ENCODE measurements around the gene KRT33A. TPM values are rescaled to one million over a fixed set of nuclear protein-coding genes. Genes with fewer than 3 reads are reported as not detected.

The KRT33A gene
- total and polyA plus RNA-seq, 7 donors, result not detected

DNA sequence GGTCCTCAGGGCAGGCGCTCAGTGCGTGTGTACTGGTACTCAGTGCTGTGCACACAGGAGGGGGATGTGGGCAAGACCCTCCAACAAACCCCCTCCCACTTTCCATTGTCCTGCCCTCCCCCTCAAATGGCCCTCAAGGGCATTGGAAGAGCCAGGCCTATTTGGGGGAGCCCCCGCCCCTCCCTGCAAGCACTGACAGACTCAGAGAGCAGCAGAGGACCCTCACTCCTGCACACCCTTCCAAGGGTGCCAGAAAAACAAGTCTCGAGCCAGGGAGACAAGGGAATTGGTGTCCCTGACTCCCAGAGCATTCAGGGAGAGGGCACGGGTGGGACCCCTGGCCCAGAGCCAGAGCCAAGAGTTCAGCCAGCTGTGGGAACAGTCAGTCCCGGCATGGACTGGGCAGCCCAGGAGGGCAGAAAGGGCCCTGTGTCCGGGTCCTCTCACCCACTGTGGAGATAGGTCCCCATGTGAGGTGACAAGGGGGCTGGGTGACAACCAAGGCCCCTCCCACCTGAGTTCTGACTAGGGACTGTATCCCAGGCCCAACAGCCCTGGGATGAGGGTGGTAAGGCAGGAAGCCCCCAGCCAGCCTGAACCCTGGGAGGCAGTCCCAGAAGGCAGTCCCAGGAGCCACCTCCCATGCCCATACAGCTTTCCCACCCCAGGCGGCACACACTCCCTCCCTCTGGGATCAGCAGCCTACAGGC lies 23.1 kb downstream of the KRT33A start:
- H3K4me3 ChIP-seq, result no peak overlapping the region
- H3K27ac ChIP-seq, result no peak overlapping the region
- H3K27me3 ChIP-seq, result no peaks in the 10 kb centered on the region
- H3K36me3 ChIP-seq, result no peaks in the 10 kb centered on the region
- intact Hi-C loops (cut with DNase I), result loop anchor here (5.0 kb wide), 1 partner anchor 420 kb away; no protein-coding TSS in a partner anchor
- no peak for DNase-seq
- TF ChIP-seq, protein P1, sequence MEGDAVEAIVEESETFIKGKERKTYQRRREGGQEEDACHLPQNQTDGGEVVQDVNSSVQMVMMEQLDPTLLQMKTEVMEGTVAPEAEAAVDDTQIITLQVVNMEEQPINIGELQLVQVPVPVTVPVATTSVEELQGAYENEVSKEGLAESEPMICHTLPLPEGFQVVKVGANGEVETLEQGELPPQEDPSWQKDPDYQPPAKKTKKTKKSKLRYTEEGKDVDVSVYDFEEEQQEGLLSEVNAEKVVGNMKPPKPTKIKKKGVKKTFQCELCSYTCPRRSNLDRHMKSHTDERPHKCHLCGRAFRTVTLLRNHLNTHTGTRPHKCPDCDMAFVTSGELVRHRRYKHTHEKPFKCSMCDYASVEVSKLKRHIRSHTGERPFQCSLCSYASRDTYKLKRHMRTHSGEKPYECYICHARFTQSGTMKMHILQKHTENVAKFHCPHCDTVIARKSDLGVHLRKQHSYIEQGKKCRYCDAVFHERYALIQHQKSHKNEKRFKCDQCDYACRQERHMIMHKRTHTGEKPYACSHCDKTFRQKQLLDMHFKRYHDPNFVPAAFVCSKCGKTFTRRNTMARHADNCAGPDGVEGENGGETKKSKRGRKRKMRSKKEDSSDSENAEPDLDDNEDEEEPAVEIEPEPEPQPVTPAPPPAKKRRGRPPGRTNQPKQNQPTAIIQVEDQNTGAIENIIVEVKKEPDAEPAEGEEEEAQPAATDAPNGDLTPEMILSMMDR (IDR thresholded peaks at IDR 0.05), result no peak
- TF ChIP-seq EP300 (IDR thresholded peaks at IDR 0.05) (no peak), POLR2A (IDR thresholded peaks at IDR 0.05) (no peak), POLR2AphosphoS5 (IDR thresholded peaks at IDR 0.05) (no peak)
- H3K4me1 ChIP-seq, result no peaks in the 10 kb centered on the region
- no peaks in the 10 kb centered on the region for H3K9me3 ChIP-seq
- WGBS, 2 donors, result 68 to 85% methylated on average over 8 of the region's 8 CpGs

DNA sequence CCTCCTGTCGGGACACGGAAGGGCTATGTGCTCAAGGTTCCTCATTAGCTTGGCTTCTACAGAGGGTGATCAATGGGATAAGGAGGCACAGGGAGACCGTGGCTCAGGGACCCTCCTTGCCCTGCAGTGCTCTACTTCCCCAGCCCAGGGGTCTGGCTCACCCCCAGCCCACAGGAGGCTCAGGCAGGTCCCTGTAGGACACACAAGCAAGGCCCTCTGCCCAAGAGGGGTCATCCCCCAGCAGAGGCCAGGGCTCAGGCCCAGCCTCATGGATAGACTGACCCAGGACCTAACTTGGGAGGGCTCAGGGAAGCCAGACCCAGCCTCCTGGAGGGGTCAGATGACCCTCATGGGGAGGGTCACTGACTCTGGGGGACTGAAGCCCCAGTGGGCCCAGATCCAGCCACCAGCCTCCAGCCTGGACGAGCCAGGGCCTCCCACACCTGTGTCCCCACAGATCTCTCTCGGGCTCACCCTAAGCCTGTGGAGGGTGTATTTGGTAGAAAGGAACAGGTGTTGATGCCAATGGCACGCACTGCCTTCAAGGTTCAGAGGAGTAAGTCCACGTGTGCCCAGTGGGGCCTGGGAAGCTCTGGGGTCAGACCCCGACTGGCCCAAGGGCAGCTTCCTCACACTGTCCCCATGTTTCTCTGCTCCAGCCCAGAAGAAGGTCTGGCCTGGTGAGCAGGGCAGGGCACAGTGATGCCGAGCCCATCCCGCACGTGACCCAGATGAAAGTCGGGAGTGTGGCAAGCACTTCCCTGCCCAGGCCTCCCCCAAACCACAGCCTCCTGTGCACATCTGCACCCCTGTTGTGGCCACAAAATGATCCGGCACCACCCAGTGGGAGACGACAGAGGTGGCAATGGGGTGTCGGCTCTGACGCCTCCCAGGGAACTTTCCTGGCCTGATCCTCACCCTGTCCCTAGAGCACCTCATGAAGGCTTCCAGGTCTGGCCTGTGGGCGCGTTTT lies 24.2 kb downstream of the KRT33A start:
- Histone ChIP-seq H3K36me3 (no peaks in the 10 kb centered on the region), H3K27me3 (no peaks in the 10 kb centered on the region), H3K27ac (no peak overlapping the region), H3K9me3 (no peaks in the 10 kb centered on the region), H3K4me1 (no peaks in the 10 kb centered on the region), H3K4me3 (no peak overlapping the region)
- 81 to 82% methylated on average over 18 of the region's 18 CpGs for WGBS, 2 donors
- TF ChIP-seq POLR2AphosphoS5 (IDR thresholded peaks at IDR 0.05) (no peak), EP300 (IDR thresholded peaks at IDR 0.05) (no peak), POLR2A (IDR thresholded peaks at IDR 0.05) (no peak)
- TF ChIP-seq, protein P1 (IDR thresholded peaks at IDR 0.05), result no peak
- no peak for DNase-seq
- intact Hi-C loops (cut with DNase I), result loop anchor here (5.0 kb wide), 1 partner anchor 419 kb away; no protein-coding TSS in a partner anchor

DNA sequence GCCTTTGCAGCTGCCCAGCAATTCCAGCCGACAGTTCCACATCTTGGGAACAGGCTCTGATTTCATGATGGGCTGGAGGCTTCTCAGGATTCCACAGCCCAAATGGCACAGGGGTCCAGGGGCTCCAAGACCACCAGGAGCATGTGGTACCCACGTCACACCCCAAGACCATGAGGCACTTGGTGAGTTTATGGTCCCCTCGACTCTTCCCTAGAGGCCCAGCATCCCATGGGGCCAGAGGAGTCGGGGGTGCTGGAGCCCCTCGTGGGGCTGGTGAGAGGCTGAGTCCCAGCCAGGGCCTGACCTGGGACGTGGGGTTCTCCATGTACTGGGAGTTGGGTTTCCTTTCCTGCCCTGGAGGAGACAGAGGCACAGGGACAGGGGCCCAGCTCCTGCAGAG lies 25.0 kb downstream of the KRT33A start:
- H3K4me3 ChIP-seq, result no peak overlapping the region
- TF ChIP-seq POLR2A (IDR thresholded peaks at IDR 0.05) (no peak), EP300 (IDR thresholded peaks at IDR 0.05) (no peak), POLR2AphosphoS5 (IDR thresholded peaks at IDR 0.05) (no peak)
- TF ChIP-seq, protein P1 (IDR thresholded peaks at IDR 0.05), result no peak
- H3K4me1 ChIP-seq, result no peaks in the 10 kb centered on the region
- WGBS, 2 donors, result 86 to 87% methylated on average over 6 of the region's 6 CpGs
- no peaks in the 10 kb centered on the region for H3K9me3 ChIP-seq
- no peak for DNase-seq
- H3K27me3 ChIP-seq, result no peaks in the 10 kb centered on the region
- no peaks in the 10 kb centered on the region for H3K36me3 ChIP-seq
- H3K27ac ChIP-seq, result no peak overlapping the region
- intact Hi-C loops (cut with DNase I), result loop anchor here (5.0 kb wide), 1 partner anchor 418 kb away; no protein-coding TSS in a partner anchor

DNA sequence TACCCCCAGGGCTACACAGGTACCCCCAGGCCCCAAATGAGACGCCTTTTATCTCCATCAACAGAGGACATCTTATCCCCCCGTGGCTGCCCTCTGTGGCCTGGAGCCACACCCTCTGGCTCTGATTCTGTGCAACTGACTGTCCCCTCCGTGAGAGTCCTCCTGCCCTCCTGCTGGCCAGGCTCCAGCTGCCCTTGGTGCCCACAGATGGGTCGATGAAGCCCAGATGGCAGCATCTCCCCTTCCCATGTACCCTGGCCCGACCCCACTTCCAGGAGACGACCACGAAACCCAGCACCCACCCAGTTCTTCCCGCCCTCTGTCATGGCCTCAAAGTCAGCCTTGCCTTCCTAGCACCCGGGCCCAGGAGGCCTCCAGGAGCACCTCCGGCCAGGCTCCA lies 25.5 kb downstream of the KRT33A start:
- Histone ChIP-seq H3K4me1 (no peaks in the 10 kb centered on the region), H3K27ac (no peak overlapping the region), H3K27me3 (no peaks in the 10 kb centered on the region), H3K36me3 (no peaks in the 10 kb centered on the region), H3K9me3 (no peaks in the 10 kb centered on the region), H3K4me3 (no peak overlapping the region)
- TF ChIP-seq POLR2A (IDR thresholded peaks at IDR 0.05) (no peak), POLR2AphosphoS5 (IDR thresholded peaks at IDR 0.05) (no peak), EP300 (IDR thresholded peaks at IDR 0.05) (no peak)
- TF ChIP-seq, protein P1 (IDR thresholded peaks at IDR 0.05), result no peak
- 76 to 89% methylated on average over 10 of the region's 10 CpGs for WGBS, 2 donors
- DNase-seq, result no peak
- intact Hi-C loops (cut with DNase I), result loop anchor here (5.0 kb wide), 1 partner anchor 418 kb away; no protein-coding TSS in a partner anchor
